ENCODE results near the gene PPP1R15A. TPM values are rescaled to one million over a fixed set of nuclear protein-coding genes. Genes with fewer than 3 reads are reported as not detected.

The PPP1R15A gene
- total and polyA plus RNA-seq, 2 of the 8 experiments (the other 6 are each of a cell fraction or from before 2014, with no cell fraction given) = 4.1 to 14.0 TPM

DNA sequence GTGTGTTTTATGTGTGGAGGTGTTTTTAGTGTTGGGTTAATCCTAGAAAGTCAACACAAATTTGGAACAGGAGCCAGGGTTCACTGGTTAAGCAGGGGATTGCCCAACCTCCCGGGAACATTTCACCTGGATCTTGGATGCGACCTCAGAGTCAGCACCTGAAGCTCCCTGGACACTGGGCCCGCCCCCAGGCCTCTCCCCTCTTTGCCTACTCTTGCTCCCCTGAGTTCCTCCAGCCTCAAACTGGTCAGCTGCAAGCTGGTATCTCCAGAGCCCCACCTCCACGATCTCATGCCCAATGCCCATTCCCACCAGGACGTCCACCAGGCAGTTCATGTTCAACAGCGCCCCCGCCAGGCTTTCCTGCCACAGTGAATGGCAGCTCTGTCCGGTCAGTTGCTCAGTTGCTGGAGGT is 45.6 kb upstream of the PPP1R15A start:
- TF ChIP-seq, protein P1, sequence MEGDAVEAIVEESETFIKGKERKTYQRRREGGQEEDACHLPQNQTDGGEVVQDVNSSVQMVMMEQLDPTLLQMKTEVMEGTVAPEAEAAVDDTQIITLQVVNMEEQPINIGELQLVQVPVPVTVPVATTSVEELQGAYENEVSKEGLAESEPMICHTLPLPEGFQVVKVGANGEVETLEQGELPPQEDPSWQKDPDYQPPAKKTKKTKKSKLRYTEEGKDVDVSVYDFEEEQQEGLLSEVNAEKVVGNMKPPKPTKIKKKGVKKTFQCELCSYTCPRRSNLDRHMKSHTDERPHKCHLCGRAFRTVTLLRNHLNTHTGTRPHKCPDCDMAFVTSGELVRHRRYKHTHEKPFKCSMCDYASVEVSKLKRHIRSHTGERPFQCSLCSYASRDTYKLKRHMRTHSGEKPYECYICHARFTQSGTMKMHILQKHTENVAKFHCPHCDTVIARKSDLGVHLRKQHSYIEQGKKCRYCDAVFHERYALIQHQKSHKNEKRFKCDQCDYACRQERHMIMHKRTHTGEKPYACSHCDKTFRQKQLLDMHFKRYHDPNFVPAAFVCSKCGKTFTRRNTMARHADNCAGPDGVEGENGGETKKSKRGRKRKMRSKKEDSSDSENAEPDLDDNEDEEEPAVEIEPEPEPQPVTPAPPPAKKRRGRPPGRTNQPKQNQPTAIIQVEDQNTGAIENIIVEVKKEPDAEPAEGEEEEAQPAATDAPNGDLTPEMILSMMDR (IDR thresholded peaks at IDR 0.05; ENCODE audit: control extremely low read depth in 1 of 3, insufficient read depth in 1 of 3, low read depth in 1 of 3, low read length in 3 of 3) = peak; percentile 74 to 83 (median 83)
- peak; percentile 64; the same call in 1 of the 2 replicates for TF ChIP-seq CEBPB (IDR thresholded peaks at IDR 0.05; ENCODE audit: low read depth, low read length)
- 0 out of 2 replicates have a peak, but pooled peaks have one; percentile 53 for TF ChIP-seq YY1 (IDR thresholded peaks at IDR 0.05; ENCODE audit: low read depth, low read length)
- peak; percentile 63 to 68 for TF ChIP-seq RAD21 (IDR thresholded peaks at IDR 0.05 in 1 of 2, conservative IDR thresholded peaks at IDR 0.05 in 1 of 2; ENCODE audit: low read depth in 2 of 2, low read length in 2 of 2)
- TF ChIP-seq KDM1A (IDR thresholded peaks at IDR 0.05; ENCODE audit: borderline replicate concordance, low read length) = no peak
- Histone ChIP-seq H3K18ac (ENCODE audit: extremely low read depth, low read length) (no peak overlapping the region), H3K23me2 (ENCODE audit: low read depth, low read length) (peaks cover 13% of the 10 kb centered on the region; the same call in 1 of the 2 replicates), H4K91ac (replicated peaks; ENCODE audit: insufficient read length, low read length) (no peak overlapping the region), H4K5ac (ENCODE audit: insufficient read length, low read depth, low read length) (no peak overlapping the region), H3K4me1 (replicated peaks in 1 of 4; ENCODE audit: control insufficient read depth in 3 of 4, insufficient read depth in 4 of 4, low read length in 3 of 4) (no peaks in the 10 kb centered on the region), H2BK20ac (ENCODE audit: low read length) (no peak overlapping the region), H3K4me3 (ENCODE audit: extremely low read depth in 1 of 4, insufficient read depth in 2 of 4, low read depth in 3 of 4, low read length in 4 of 4) (no peak overlapping the region), H2BK12ac (ENCODE audit: low read depth, low read length) (no peak overlapping the region), H3K36me3 (ENCODE audit: control insufficient read depth in 2 of 4, insufficient read depth in 4 of 4, low read length in 3 of 4) (peaks cover 0 to 18% (median 2%) of the 10 kb centered on the region in 4 experiments; a peak in 4 of 8 replicates), H2AK5ac (ENCODE audit: low read depth, low read length) (no peak overlapping the region), H3K79me2 (ENCODE audit: control insufficient read depth in 1 of 2, insufficient read depth in 2 of 2, low read length in 2 of 2) (no peaks in the 10 kb centered on the region; a peak in 1 of 4 replicates), H3K23ac (ENCODE audit: insufficient read length) (no peak overlapping the region), H3K9ac (replicated peaks in 1 of 4; ENCODE audit: extremely low read depth in 1 of 4, low read depth in 3 of 4, low read length in 3 of 4) (no peak overlapping the region), H3K27me3 (replicated peaks in 1 of 4; ENCODE audit: control insufficient read depth in 3 of 4, extremely low read depth in 1 of 4, insufficient read depth in 3 of 4, low read length in 3 of 4) (no peaks in the 10 kb centered on the region), H3K79me1 (ENCODE audit: low read depth, low read length) (no peaks in the 10 kb centered on the region), H3K4ac (replicated peaks; ENCODE audit: insufficient read length, low read depth, low read length) (no peak overlapping the region), H3K14ac (ENCODE audit: insufficient read length) (no peak overlapping the region), H3K27ac (ENCODE audit: low read depth, low read length) (no peak overlapping the region), H2BK5ac (ENCODE audit: low read depth, low read length) (no peak overlapping the region), H2BK120ac (replicated peaks; ENCODE audit: low read depth, low read length) (no peak overlapping the region), H4K8ac (ENCODE audit: extremely low read depth, insufficient read depth, low read length) (no peak overlapping the region), H3K56ac (replicated peaks; ENCODE audit: insufficient read length, low read depth, low read length) (no peak overlapping the region), H2AFZ (ENCODE audit: low read length) (no peak overlapping the region), H4K20me1 (replicated peaks in 1 of 2; ENCODE audit: control insufficient read depth in 1 of 2, insufficient read depth in 2 of 2, low read length in 2 of 2) (peaks cover 0 to 12% of the 10 kb centered on the region in 2 experiments), H2BK15ac (ENCODE audit: low read length) (no peak overlapping the region), H3K4me2 (ENCODE audit: insufficient read depth in 1 of 2, low read depth in 2 of 2, low read length in 2 of 2) (no peak overlapping the region), H3K9me3 (ENCODE audit: insufficient read depth in 2 of 2, low read depth in 1 of 2, low read length in 1 of 2) (no peaks in the 10 kb centered on the region)
- 69% methylated on average over 8 of the region's 8 CpGs; no CpG with 5 or more reads in 1 of the 2 experiments for WGBS, 2 experiments (ENCODE audit: extremely low coverage in 1 of 2, insufficient coverage in 1 of 2, insufficient read length in 1 of 2, insufficient replicate concordance in 2 of 2, low coverage in 1 of 2, low lambda C conversion rate in 2 of 2, missing lambda C conversion rate in 1 of 2)
- DNase-seq (ENCODE audit: low read depth in 1 of 2, low spot score in 2 of 2) (peak in 1 of 2 experiments; percentile 85), FAIRE-seq (no peak)
- CTCF ChIA-PET (ENCODE audit: partially characterized antibody) = interaction anchor here (0.6 to 8.8 kb wide), 24 partner anchors 10 to 354 kb away, joined by 3 to 111 read pairs (median 4); partner anchors contain the start of genes GYS1, HSD17B14 and RUVBL2
- POLR2A ChIA-PET (ENCODE audit: partially characterized antibody) = interaction anchor here (0.8 to 1.7 kb wide), 8 partner anchors 8 to 181 kb away, joined by 3 to 5 read pairs (median 4); partner anchors contain the start of genes BCAT2, CA11, HSD17B14 and PPP1R15A

Data from H1 (cell line).